Neural cell (in vitro differentiated cells): ENCODE data around the gene TMPRSS2. TPM values are rescaled to one million over a fixed set of nuclear protein-coding genes. Genes with fewer than 3 reads are reported as not detected.

Experiments
- H2AFZ ChIP-seq: fragments of 200-600, 300-800 bp; sonication (generic), shearing (Covaris generic); 2 replicates; pipeline ENCODE4 v1.6.0; 2014; ENCODE audit warnings: low read depth, mild to moderate bottlenecking, antibody characterized with exemption, low read length, moderate library complexity
- H3F3A ChIP-seq: fragments of 200-600 bp; shearing (Covaris generic); 2 replicates; pipeline ENCODE4 v1.6.1; 2016; ENCODE audit warnings: mild to moderate bottlenecking, moderate library complexity, mixed read lengths, antibody characterized with exemption, low read length; ENCODE audit not compliant: insufficient read depth, poor library complexity, severe bottlenecking
- H3K27ac ChIP-seq: fragments of 200-600, 300-800 bp; sonication (generic), shearing (Covaris generic); 2 replicates; pipeline ENCODE4 v1.5.1; 2014; ENCODE audit warnings: mild to moderate bottlenecking, low read length, moderate library complexity
- H3K27me3 ChIP-seq: fragments of 300-800, 200-600 bp; sonication (generic), shearing (Covaris generic); 2 replicates; pipeline ENCODE4 v1.6.0; 2014; ENCODE audit warnings: mild to moderate bottlenecking, low read depth, low read length, moderate library complexity; ENCODE audit not compliant: insufficient read depth
- H3K36me3 ChIP-seq: fragments of 300-800, 200-600 bp; sonication (generic), shearing (Covaris generic); 2 replicates; pipeline ENCODE4 v1.5.1; 2014; ENCODE audit warnings: mild to moderate bottlenecking, antibody characterized with exemption, low read length, moderate library complexity; ENCODE audit not compliant: insufficient read depth
- H3K4me2 ChIP-seq: fragments of 300-800, 200-600 bp; sonication (generic), shearing (Covaris generic); 2 replicates; pipeline ENCODE4 v1.6.0; 2014; ENCODE audit warnings: mild to moderate bottlenecking, low read length
- H3K4me3 ChIP-seq: fragments of 300-800, 200-600 bp; sonication (generic), shearing (Covaris generic); 2 replicates; pipeline ENCODE4 v1.5.1; 2014; ENCODE audit warnings: mild to moderate bottlenecking, low read length, moderate library complexity
- H3K79me2 ChIP-seq: fragments of 200-600 bp; shearing (Covaris generic); replicated peaks from 2 replicates; pipeline ENCODE4 v1.6.0; 2014; ENCODE audit warnings: mild to moderate bottlenecking, low read length, moderate library complexity; ENCODE audit not compliant: insufficient read depth
- H3K9ac ChIP-seq: fragments of 300-800, 200-600 bp; sonication (generic), shearing (Covaris generic); 2 replicates; pipeline ENCODE4 v1.6.1; 2016; ENCODE audit warnings: mild to moderate bottlenecking, low read length, mixed read lengths
- H3K9me2 ChIP-seq: fragments of 200-600 bp; shearing (Covaris generic); 2 replicates; pipeline ENCODE4 v1.6.1; 2016; ENCODE audit warnings: mild to moderate bottlenecking, low read length, mixed read lengths; ENCODE audit not compliant: insufficient read depth
- H3K9me3 ChIP-seq: fragments of 200-600, 300-800 bp; sonication (generic), shearing (Covaris generic); 2 replicates; pipeline ENCODE4 v1.6.1; 2016; ENCODE audit warnings: mild to moderate bottlenecking, mixed run types, low read length, moderate library complexity, mixed read lengths
- H4K20me1 ChIP-seq: fragments of 200-600 bp; shearing (Covaris generic); 2 replicates; pipeline ENCODE4 v1.6.1; 2016; ENCODE audit warnings: mild to moderate bottlenecking, mixed run types; ENCODE audit not compliant: insufficient read depth
- EP300 ChIP-seq: fragments of 450-650 bp; conservative IDR thresholded peaks from 2 replicates; pipeline ENCODE4 v1.6.1; 2014; ENCODE audit warnings: antibody characterized with exemption, mild to moderate bottlenecking, moderate library complexity; ENCODE audit not compliant: poor library complexity, severe bottlenecking
- EZH2 ChIP-seq: fragments of 200-600, 300-800 bp; shearing (Covaris generic), sonication (generic); IDR thresholded peaks from 2 replicates; pipeline ENCODE4 v1.6.1; 2014; ENCODE audit warnings: antibody characterized with exemption, low read length, borderline replicate concordance, mild to moderate bottlenecking; ENCODE audit not compliant: insufficient read depth, poor library complexity, severe bottlenecking
- MXI1 ChIP-seq: fragments of 450-650 bp; conservative IDR thresholded peaks from 2 replicates; pipeline ENCODE4 v1.6.1; 2014; ENCODE audit warnings: antibody characterized with exemption, mild to moderate bottlenecking; ENCODE audit not compliant: poor library complexity, severe bottlenecking
- POLR2AphosphoS5 ChIP-seq: IDR thresholded peaks from 2 replicates; pipeline ENCODE4 v1.6.1; 2012
- RAD21 ChIP-seq: fragments of 450-650 bp; conservative IDR thresholded peaks from 2 replicates; pipeline ENCODE4 v1.6.1; 2014; ENCODE audit warnings: antibody characterized with exemption, mild to moderate bottlenecking, moderate library complexity
- SMC3 ChIP-seq: fragments of 450-650 bp; conservative IDR thresholded peaks from 2 replicates; pipeline ENCODE4 v1.6.1; 2014; ENCODE audit warnings: antibody characterized with exemption, mild to moderate bottlenecking, moderate library complexity; ENCODE audit not compliant: poor library complexity
- TAF1 ChIP-seq: IDR thresholded peaks from 2 replicates; pipeline ENCODE4 v1.6.1; 2012; ENCODE audit warnings: low read depth
- polyA plus RNA-seq: library from polyadenylated mRNA; depleted of rRNA; stranded (reverse); fragments of >200 nt; gene quantifications from 2 replicates; pipeline ENCODE4 v1.2.3, GENCODE V29; 2014
- TF ChIP-seq, protein P1 (sequence below): IDR thresholded peaks from 2 replicates; pipeline ENCODE4 v1.6.1; 2012; ENCODE audit warnings: borderline replicate concordance
- TF ChIP-seq, protein P2 (sequence below): fragments of 450-650 bp; IDR thresholded peaks from 2 replicates; pipeline ENCODE4 v1.5.1; 2014; ENCODE audit warnings: antibody characterized with exemption, mild to moderate bottlenecking, moderate library complexity; ENCODE audit not compliant: poor library complexity, severe bottlenecking

The TMPRSS2 gene
- polyA plus RNA-seq, 1 donor from 2014 or later = not detected

DNA sequence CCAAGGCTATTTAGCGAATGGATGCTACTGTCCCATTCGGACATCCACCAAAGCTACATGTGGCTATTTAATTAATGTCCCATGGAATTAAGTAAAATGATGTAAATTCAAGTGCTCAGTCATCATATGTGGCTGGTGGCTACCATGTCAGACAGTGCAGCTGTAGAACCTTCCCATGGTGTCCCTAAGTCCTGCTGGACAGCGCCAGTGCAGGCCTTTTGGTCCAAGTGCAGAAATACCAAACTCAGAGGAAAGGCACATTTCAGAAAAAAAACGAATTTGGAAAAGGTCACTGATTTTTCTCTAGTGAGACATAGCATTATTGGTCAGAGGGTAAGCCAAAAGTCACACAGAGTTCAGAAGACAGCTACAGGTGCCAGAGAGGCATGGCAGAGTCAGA, 17.6 kb downstream of the TMPRSS2 start:
- Histone ChIP-seq H3K79me2 (no peaks in the 10 kb centered on the region), H3K9ac (no peak overlapping the region), H3F3A (no peaks in the 10 kb centered on the region), H3K9me2 (no peaks in the 10 kb centered on the region), H3K27me3 (no peaks in the 10 kb centered on the region), H4K20me1 (no peaks in the 10 kb centered on the region), H3K4me2 (no peak overlapping the region), H3K36me3 (no peaks in the 10 kb centered on the region), H3K4me3 (no peak overlapping the region), H2AFZ (no peak overlapping the region), H3K9me3 (no peaks in the 10 kb centered on the region), H3K27ac (no peak overlapping the region)
- no peak for TF ChIP-seq POLR2AphosphoS5
- TF ChIP-seq RAD21 = no peak
- TF ChIP-seq, protein P1, sequence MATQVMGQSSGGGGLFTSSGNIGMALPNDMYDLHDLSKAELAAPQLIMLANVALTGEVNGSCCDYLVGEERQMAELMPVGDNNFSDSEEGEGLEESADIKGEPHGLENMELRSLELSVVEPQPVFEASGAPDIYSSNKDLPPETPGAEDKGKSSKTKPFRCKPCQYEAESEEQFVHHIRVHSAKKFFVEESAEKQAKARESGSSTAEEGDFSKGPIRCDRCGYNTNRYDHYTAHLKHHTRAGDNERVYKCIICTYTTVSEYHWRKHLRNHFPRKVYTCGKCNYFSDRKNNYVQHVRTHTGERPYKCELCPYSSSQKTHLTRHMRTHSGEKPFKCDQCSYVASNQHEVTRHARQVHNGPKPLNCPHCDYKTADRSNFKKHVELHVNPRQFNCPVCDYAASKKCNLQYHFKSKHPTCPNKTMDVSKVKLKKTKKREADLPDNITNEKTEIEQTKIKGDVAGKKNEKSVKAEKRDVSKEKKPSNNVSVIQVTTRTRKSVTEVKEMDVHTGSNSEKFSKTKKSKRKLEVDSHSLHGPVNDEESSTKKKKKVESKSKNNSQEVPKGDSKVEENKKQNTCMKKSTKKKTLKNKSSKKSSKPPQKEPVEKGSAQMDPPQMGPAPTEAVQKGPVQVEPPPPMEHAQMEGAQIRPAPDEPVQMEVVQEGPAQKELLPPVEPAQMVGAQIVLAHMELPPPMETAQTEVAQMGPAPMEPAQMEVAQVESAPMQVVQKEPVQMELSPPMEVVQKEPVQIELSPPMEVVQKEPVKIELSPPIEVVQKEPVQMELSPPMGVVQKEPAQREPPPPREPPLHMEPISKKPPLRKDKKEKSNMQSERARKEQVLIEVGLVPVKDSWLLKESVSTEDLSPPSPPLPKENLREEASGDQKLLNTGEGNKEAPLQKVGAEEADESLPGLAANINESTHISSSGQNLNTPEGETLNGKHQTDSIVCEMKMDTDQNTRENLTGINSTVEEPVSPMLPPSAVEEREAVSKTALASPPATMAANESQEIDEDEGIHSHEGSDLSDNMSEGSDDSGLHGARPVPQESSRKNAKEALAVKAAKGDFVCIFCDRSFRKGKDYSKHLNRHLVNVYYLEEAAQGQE = no peak
- TF ChIP-seq, protein P2, sequence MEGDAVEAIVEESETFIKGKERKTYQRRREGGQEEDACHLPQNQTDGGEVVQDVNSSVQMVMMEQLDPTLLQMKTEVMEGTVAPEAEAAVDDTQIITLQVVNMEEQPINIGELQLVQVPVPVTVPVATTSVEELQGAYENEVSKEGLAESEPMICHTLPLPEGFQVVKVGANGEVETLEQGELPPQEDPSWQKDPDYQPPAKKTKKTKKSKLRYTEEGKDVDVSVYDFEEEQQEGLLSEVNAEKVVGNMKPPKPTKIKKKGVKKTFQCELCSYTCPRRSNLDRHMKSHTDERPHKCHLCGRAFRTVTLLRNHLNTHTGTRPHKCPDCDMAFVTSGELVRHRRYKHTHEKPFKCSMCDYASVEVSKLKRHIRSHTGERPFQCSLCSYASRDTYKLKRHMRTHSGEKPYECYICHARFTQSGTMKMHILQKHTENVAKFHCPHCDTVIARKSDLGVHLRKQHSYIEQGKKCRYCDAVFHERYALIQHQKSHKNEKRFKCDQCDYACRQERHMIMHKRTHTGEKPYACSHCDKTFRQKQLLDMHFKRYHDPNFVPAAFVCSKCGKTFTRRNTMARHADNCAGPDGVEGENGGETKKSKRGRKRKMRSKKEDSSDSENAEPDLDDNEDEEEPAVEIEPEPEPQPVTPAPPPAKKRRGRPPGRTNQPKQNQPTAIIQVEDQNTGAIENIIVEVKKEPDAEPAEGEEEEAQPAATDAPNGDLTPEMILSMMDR = no peak
- no peak for TF ChIP-seq TAF1
- TF ChIP-seq MXI1 = no peak
- TF ChIP-seq EZH2 = no peak
- no peak for TF ChIP-seq SMC3
- no peak for TF ChIP-seq EP300

DNA sequence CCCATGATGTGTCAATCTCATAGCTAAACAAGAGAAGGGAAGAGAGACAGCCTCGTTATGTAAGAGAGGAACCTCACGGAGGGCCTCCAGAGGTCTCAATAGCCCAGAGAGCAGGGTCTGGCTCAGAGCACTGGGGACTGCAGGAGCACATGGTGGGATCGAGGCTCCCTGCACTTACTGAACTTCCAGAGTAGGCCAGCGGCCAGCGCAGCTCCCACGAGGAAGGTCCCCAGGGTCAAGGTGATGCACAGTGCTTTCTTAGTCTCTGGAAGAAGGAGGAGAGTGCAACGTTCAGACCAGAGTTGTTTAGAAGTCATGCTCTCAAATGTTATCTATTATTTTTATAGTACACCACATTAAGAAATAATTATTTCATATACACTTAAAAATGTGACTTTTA, 18.6 kb downstream of the TMPRSS2 start:
- Histone ChIP-seq H4K20me1 (no peaks in the 10 kb centered on the region), H3K79me2 (no peaks in the 10 kb centered on the region), H3K36me3 (no peaks in the 10 kb centered on the region), H3K4me2 (no peak overlapping the region), H3K27me3 (no peaks in the 10 kb centered on the region), H3K9ac (no peak overlapping the region), H3K27ac (no peak overlapping the region), H2AFZ (no peak overlapping the region), H3F3A (no peaks in the 10 kb centered on the region), H3K9me2 (no peaks in the 10 kb centered on the region), H3K9me3 (no peaks in the 10 kb centered on the region), H3K4me3 (no peak overlapping the region)
- TF ChIP-seq EZH2 (no peak), TAF1 (no peak), POLR2AphosphoS5 (no peak), RAD21 (no peak), MXI1 (no peak), EP300 (no peak), SMC3 (no peak)
- TF ChIP-seq, protein P1 = no peak
- TF ChIP-seq, protein P2 = no peak
